GOT3 (cell line): ENCODE measurements around the gene GP1BB.
"Not testable (repeated sequence)": the region's sequence is repeated elsewhere in the genome, so short reads cannot be mapped to it uniquely, and the experiment has no call there.

Source experiments
- DNase-seq: peaks from one replicate; lab custom pipeline; 2025; ENCODE audit warnings: mixed read lengths; lab: John Stamatoyannopoulos, UW

The GP1BB gene

DNA sequence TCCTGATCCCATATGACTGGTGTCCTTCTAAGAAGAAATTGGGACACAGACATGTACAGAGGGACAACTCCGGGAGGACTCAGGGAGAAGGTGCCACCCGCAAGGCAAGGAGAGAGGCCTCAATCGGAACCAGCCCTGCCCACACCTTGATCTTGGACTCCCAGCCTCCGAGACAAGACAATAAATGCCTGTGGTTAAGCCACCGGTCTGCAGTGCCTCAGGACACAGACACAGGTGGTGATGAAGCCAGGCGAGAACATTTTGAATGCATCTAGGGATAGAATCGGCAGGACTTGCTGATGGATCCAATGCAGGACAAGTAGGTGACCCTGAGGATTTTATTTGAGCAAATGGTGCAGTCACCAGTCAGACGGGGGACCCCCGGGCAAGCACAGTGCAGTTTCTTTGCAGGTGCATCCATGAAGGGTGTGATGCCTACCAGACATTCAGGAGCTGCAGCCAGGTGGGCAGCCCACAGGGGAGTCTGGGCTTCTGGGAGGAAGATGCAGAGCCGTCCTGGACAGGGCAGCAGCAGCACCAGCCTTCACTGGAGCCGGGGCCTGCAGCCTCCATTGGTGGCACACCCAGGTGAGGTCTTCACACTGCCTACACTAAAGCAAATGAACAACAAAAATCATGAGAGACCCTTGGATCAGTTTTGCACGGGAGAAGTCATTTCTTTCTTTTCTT is 29.2 kb upstream of the GP1BB start:
- DNase-seq, result no peak

DNA sequence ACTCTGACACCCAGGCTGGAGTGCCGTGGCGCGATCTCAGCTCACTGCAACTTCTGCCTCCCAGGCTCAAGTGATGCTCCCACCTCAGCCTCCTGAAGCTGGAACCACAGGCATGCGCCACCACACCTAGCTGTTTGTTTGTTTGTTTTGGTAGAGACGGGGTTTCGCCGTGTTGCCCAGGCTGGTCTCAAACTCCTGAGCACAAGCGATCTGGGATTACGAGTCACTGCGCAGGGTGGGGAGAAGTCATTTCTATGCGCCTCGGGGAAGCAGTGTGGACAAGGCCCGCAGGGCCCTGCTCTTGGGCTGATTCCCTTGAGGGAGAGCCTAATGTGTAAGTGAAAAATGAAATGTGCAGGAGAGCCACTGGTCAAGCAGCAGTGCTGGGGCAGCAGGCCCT is 28.6 kb upstream of the GP1BB start:
- no peak for DNase-seq

DNA sequence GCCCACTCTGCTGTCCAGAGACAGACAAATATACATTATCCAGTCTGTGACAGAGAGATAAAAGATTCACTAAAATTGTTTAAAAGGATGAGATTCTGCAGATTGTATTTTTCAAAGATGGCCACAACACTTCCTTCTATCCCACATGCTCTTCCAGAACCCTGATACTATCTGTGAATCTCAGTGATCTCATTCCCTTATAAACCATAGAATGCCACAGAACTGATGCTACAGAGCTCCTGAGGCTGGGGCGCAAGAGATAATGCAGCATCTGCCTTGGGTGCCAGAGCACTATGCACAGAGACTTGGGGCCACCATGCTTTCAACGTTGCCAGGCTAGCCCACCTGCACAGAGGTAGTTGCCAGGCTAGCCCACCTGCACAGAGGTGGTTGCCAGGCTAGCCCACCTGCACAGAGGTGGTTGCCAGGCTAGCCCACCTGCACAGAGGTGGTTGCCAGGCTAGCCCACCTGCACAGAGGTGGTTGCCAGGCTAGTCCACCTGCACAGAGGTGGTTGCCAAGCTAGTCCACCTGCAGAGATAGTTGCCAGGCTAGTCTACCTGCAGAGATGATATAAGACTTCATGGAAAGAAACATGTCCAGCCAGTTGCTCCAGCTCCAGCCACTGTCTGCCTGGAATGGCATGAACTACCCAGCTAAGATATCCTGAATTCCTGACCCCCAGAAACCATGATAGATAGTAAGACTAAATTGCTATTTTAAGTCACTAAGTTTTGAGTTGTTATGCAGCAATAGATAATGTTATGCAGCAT is 26.6 kb upstream of the GP1BB start:
- DNase-seq, result no peak

DNA sequence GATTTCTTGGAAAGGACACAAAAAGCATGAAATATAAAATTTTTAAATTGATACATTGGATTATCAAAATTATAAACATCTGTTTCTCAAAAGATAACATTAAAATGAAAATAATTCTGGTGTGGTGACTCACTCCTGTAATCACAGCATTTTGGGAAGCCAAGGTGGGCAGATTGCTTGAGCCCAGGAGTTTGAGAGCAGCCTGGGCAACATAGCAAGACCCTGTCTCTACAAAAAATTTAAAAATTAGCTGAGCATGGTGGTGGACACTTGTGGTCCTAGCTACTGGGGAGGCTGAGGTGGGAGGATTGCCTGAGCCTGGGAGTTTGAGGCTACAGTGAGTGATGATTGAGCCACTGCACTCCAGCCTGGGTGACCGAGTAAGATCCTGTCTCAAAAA is 25.5 kb upstream of the GP1BB start:
- DNase-seq, result not testable (repeated sequence)

DNA sequence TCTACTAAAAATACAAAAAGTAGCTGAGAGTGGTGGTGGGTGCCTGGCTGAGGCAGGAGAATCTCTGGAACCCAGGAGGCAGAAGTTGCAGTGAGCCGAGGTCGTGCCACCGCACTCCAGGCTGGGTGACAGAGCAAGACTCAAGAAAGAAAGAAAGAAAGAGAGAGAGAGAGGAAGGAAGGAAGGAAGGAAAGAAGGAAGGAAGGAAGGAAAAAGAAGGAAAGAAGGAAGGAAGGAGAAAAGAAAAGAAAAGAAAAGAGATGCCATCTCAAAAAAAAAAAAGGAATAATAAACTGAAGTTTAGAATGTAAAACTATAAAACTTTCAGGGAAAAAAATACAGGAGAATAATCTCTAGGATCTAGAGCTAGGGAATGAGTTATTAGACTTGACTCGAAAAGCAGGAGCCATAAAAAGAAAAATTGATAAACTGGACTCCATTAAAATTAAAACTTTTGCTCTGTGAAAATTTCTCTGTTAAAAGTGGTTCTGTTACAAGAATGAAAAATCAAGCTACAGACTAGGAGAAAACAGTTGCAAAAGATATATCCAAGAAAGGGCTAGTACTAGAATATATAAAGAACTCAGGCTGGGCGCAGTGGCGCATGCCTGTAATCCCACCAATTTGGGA is 22.4 kb upstream of the GP1BB start:
- DNase-seq, result no peak

DNA sequence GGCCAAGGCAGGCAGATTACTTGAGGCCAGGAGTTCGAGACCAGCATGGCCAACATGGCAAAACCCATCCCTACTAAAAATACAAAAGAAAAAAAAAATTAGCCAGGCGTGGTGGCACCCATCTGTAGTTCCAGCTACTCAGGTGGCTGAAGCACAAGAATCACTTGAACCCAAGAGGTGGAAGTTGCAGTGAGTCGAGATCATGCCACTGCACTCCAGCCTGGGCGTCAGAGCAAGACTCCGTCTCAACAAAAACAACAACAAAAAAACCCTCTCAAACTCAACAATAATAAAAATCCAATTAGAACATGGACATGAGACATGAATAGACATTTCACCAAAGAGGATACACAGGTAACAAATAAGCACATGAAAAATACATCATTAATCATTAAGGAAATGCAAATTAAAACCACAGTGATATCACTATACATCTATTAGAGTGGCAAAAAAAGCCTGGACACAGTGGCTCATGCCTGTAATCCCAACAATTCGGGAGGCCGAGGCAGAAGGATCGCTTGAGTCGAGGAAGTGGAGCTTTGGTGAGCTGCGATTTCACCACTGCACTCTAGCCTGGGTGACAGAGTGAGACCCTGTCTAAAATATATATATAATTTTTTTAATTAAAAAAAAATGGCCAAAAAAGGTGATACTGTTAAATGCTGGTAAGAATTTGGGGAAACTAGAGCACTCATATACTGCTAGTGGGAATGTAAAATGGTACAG is 21.8 kb upstream of the GP1BB start:
- no peak for DNase-seq

DNA sequence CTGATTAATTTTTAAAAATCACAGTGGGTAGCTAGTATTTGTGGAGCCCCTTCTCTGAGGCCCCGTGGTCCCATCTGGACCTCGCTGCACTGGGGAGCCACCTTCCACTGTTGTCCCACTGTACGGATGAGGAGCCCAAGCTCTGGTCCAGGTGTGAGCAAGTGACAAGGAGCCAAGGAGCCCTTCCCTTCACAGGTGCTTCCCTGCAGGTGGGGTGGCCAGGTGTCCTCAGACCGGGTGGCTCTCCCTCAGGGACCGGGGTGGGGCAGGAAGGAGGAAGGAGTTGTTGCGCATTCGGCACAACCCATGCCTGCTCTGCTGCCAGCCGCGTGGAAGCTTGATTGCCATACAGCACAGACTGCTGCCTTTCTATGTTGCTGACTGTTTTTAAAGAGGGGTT is 19.5 kb upstream of the GP1BB start:
- DNase-seq, result no peak

DNA sequence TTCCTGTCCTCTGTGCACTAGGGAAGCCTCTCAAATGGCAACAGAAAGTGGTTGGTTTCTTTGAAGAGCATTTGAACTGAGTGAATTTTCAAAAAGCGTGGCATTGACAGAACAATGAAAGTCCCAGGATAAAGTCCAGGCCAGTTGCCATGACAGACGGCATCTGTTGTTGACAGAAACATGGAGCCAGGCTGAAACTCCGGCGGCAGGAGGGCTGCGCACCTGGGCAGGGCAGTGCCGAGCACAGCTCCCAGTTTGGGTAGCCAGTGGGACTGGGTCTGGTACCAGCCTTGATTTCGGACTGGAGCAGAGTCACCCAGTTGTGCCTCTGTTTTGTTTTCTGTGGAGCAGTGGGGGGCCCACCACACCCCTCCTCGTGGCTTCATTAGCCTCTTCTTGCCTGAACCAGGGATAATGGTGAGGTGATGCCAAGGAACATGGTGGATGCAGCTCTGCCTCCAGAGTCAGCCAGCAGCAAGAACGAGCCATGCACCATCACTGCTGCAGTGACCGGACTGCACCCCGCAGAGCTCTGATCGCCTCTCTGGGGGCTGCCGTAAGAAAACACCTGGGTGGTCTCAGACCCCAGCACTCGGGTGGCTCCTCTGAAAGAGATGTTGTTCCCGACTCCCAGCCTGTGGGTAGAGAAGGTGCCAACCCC is 18.9 kb upstream of the GP1BB start:
- no peak for DNase-seq

DNA sequence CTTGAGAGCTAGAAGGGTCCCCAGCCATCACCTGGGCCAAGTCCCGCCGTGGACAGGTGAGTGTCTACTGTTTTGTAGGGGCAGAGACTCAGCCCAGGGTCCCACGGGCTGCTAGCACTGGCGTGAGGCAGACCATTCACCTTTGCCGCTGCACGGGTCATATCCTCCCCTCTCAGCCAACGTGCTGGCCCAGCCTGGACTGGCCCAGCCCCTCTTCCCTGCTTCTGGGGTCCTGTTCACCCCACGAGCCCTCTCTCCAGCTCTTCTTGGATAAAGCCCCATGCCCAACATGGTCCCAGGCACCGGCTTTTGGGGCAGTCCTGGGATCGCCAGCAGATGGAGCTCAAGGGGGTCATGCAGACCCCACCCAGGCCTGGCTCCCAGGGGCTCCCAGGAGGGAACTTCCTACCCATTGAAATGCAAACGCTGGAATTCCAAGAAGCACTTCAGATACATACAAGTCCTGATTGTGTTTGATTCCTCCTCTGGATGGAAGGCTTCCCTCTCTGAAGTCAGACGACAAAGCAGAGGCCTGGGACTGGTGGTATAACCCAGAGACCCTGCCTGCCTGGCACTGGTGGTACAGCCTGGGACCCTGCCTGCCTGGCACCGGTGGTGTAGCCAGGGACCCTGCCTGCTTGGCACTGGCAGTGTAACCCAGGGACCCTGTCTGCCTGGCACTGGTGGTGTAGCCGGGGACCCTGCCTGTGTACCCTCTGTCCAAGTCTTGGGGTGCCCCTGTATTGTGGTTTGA is 18.0 kb upstream of the GP1BB start:
- no peak for DNase-seq

DNA sequence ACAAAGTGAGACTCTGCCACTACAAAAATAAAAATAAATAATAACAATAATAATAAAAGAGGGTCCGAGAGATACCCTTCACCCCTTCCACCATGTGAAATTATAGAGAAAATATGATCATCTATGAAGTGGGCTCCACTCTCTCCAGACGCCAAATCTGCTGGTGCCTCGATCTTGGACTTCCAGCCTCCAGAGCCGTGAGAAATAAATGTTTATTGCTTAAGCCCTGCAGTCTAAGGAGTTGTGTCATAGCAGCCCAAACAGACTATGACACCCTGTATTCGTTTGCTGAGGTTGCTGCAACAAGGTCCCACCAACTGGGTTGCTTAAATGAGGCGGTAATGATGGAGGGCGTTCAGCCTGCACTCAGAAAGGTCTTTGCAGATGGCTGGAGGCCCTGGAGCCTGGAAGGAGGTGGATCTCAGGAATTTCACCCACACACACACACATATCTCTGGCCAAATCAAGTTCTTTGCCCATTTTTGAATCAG is 16.6 kb upstream of the GP1BB start:
- no peak for DNase-seq

DNA sequence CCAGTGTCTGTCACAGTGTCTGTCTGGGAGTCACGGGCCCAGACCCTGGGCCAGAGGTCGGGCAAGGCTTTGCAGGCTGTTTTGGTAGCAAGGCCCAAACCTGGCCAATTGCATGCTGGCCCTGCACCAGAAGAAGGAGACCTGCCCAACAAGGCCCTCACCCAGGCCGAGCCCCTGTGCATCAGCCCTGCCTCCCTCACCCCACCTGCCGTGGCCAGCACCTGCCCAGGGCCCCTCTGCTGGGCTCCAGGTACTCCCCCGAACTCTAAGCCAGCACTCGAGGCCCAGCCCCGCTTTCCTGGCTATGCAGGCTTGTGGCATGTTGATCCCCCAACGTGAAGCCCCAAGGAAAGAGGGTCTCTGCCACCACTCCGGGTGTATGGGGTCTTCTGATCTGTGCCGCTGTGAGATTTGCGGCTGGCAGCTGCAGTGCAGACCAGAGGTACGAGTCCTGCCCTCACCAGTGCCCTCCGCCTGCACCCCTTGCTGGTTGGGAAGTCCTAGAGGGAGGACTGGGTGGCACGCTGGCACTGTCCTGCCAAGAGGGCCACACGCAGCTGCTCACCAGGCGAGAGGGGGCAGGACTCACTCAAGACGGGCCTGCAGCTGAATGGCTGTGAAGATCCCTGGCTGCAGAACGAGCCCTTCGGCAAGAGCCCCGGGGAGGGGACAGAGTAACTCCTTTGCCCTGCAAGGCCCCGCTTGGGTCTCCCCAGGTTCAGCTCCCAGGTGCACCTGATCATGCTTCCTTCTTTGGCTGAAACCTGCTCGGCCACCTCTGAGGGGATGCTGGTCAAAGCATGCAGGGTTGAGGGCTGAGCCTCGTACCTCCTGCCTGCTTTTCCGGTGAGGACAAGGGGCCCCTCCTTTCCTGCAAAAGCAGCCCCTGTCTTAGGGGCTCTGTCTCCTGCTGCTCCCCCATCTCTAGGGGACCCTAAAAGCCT is 15.7 kb upstream of the GP1BB start:
- no peak for DNase-seq

DNA sequence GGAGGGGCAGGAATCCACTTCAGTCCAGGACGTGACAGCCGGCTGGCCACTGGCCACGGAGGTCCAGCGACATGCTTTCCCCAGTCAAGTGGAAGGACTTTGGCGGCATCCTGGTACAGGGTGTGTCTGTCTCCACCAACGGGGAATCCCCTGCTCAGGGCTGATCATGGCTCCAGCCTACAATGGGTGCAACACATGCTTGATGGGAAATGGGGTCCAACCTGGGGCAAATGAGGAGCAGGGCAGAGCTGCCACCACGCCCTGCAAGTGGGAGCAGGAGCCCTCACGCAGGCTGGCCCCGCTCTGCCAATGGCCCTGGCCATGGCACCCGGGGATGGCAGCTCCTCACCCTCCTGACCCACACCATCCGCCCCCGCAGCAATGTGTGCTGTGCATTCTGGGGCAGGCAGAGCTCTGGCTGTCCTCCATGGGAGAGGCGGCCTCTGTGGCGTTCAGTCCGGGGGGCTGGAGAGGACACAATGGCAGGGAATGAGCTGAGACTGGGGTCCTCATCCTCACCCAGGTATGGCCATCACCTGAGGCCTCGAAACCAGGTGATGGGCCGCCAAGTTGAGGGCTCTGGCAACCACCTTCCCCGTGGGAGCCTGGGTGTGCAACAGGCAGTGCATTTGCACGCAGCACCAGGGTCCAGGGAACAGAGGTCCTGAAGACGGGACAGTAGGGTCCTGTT is 14.9 kb upstream of the GP1BB start:
- DNase-seq, result no peak

DNA sequence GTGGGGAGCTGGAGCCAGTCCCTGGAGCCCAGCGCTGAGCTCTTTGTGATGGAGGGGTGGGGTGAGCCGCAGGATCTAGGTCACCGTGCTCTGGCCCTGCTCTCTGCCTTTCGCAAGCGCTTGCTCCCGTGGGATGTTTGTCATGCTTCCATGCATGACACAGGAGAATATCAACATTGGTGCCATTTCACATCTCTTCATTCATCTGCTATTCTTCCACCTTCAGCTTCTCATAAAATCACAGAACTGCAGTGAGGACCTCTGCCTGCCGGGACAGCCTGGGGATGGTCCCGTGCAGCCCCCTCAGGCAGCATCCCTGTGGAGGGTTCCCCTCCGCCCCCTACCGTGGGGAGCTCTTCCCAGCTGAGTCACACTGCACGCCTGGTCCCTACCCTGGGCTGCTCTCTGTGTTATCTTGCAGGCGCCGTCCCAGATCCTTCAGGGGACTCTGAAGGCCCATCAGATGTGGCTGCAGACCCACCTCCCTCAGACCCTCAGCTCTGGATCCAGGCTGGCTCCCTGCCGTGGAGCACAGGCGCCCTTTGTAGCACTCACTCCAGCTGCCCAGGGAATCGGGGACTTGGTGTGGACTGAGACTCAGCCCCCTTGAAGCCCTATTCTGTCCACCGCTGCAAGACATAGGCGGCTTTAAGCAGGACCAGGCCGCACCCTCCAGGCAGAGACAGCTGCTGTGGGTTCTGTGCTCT is 14.1 kb upstream of the GP1BB start:
- peak; percentile 14 for DNase-seq

DNA sequence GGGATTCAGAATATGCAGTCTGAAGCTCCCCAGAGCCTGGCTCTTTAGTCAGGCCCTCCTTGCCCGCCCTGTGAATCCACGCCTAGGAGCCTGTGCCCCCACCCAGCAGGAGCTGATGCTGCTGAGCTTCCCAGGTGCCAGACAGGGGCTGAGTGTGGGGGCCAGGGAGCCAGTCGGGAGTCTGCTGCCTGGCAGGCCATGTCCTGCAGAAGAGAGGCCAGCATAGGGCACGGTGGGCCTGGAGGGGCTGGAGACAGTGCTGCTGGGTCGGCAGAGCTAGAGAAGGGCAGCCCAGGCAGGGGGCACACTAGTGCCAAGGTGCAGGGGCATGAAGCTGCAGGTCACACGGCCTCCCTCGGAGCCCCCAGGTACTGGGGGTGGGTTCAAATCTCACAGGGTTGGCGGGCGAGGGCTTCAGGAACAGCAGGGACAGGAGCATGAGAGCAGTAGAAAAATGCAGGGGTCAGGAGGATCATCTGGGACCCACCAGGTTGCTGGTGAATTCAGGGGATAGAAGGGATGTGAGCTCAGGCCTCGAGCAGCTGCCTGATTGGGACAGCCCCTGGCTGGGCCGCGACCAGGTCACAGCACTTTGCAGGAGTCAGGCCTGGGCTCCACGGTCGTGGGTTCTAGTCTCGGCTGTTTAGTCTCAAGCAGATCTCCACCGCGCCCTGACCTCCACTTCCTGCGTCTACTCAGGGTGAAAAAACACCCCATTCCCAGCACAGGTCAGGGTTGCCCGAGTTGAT is 13.1 kb upstream of the GP1BB start:
- DNase-seq, result no peak

DNA sequence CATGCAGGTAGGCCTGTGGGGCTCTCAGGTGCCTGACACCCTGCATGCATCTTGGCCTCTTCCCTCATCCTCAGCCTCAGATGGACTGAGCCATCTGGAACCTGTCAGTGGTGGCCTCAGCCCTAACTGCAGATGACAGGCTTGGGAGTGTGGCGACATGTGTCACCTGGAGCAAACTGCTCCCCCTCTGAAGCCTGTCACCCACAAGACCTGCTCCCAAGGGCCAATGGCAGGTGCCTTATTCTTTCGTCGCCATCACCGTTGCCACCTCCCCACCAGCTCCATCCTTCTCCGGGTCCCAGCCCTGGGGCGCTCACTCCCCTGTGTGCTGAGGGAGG is 12.6 kb upstream of the GP1BB start:
- DNase-seq, result no peak

DNA sequence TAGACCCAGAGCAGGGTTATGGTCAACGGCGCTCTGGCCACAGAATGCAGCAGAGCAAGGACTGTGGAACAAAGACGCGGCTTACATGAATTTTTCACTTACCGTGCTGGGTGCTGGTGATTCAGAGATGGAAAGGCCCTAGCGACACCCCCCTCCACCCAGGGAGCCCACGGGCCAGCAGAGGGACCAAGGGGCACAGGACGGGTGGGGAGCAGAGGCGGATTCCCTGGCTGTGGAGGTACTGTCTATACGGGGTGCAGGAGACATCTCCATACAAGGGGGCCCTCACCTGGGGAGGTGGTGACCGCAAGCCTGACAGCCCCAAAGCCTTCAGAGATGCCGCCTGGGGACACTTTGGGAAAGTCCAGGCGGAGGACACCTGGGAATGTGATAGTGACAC is 10.1 kb upstream of the GP1BB start:
- DNase-seq, result no peak

DNA sequence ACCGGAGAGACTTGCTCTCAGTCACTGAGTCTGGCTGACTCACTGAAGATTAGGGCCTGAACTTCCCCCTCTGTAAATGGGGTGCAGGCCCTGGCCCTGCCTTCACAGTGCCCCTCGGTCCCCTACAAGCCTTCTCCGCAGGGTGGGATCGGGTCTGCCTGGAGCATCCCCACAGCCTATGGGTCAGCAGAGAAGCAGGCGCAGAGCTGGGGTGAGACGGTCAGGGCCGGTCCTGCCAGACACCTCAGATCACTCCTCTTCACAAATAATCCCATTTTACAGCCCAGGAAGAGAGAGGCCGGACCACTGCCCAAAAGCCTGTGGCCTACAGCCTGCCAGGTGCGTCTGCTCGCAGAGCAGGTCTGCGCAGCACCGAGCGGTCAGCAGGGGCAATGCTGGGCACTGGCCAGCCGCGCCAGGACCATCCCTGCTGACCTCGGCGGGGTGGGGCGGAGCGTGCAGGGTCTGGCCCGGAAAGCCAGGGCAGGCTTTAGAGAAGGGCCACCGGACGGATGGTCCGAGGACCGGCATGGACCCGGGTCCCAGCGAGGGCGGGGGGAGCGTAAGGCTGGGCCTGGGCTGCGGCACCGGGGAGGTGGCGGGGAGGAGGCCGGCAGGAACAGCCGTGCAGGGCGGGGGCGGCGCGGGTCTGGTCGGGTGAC is 9.6 kb upstream of the GP1BB start:
- DNase-seq, result no peak
